ENCODE data around the gene FIS1. TPM values are rescaled to one million over a fixed set of nuclear protein-coding genes. Genes with fewer than 3 reads are reported as not detected.

Gene FIS1
- total and polyA plus RNA-seq, 7 experiments from 2014 or later: 79.8 to 253 (median 108) TPM

DNA sequence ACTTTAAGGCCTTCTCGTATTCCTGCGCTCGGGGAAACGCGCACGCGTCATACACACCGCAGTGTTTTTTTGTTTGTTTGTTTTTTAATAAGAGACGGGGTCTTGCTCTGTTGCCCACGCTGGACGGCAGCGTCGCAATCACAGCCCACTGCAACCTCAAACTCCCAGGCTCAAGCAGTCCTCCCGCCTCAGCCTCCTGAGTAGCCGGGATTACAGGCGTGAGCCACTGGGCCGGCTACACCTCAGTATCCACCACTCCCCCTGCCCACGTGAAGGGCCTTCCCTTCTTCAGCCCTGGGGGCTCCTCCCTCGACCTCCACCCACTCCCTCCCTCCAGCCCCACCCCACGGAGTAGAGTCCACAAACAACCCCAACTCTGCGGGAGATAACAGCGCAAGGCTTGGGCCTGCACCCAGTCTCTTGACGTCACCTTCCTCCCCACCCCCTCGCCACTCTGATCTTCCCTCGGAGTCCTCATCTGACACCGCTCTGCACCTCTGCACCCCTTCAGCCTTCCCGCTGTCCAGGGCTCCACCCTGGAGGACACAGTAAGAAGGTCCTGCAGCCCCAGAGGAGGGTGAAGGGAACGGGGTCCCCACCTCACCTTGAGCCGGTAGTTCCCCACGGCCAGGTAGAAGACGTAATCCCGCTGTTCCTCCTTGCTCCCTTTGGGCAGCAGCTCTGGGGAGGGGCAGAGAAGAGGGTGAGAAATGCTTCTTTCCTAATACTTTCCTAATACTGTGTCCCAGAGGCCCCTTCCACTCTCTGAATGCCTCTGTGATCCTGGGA is 4.5 kb downstream of the FIS1 start:
- no peaks in the 10 kb centered on the region for H3K9me3 ChIP-seq (ENCODE audit: control insufficient read depth in 2 of 3, low read length in 3 of 3)
- H3K27me3 Mint-ChIP-seq: no peaks in the 10 kb centered on the region
- H3K9me3 Mint-ChIP-seq: no peaks in the 10 kb centered on the region
- peaks cover 0 to 51% (median 12%) of the 10 kb centered on the region in 3 experiments for H3K36me3 ChIP-seq (ENCODE audit: control insufficient read depth in 2 of 3, insufficient read depth in 3 of 3, low read length in 3 of 3)
- ChIA-PET CTCF (no interaction called here), POLR2A (interaction anchor here (1.1 kb wide), 1 partner anchor 20 kb away, joined by 4 read pairs; no protein-coding TSS in a partner anchor)
- DNase-seq (no peak), ATAC-seq (no peak)
- intact Hi-C loops (cut with micrococcal nuclease): loop anchor here (5.0 to 10.0 kb wide), 6 partner anchors 366 to 1834 kb away; partner anchors contain the start of genes AGFG2 (in 1 of the 2), AP4M1 (in 1 of the 2), ARMC10 (in 1 of the 2) and FBXL13 (in 1 of the 2)
- H3K4me1 ChIP-seq (ENCODE audit: control insufficient read depth in 2 of 2, insufficient read depth in 2 of 2, low read length in 2 of 2): peaks cover 11 to 12% of the 10 kb centered on the region in 2 donors
- peaks cover 7 to 32% (median 27%) of the 10 kb centered on the region in 7 donors for H3K4me1 Mint-ChIP-seq
- H3K27ac Mint-ChIP-seq: peak overlapping the region in 1 of 9 donors; percentile 46
- H3K36me3 Mint-ChIP-seq: peaks cover 0 to 4% (median 0%) of the 10 kb centered on the region in 5 donors
- peak overlapping the region in 1 of 10 donors; percentile 38 for H3K4me3 Mint-ChIP-seq
- H3K27me3 ChIP-seq (ENCODE audit: control insufficient read depth in 2 of 2, insufficient read depth in 2 of 2, low read length in 2 of 2): no peaks in the 10 kb centered on the region
- no peak overlapping the region for H3K4me3 ChIP-seq (ENCODE audit: low read length)
- no peak overlapping the region for H3K27ac ChIP-seq (ENCODE audit: low read depth, low read length)

DNA sequence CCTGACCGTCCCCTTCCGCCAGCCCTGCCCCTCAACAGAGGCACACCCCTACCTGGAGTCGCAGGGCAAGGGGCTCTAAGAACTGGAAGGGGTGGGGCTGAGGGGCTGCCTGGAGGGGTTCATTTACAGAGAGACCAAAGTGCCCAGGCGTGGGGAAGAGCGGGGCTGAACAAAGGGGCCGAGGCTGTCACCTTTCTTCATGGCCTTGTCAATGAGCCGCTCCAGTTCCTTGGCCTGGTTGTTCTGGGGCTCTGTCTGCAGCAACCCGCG is 5.0 kb downstream of the FIS1 start:
- POLR2A ChIA-PET: no interaction called here
- peak overlapping the region in 1 of 10 donors; percentile 38 for H3K4me3 Mint-ChIP-seq
- no peak overlapping the region for H3K27ac ChIP-seq (ENCODE audit: low read depth, low read length)
- CTCF ChIA-PET: no interaction called here
- no peaks in the 10 kb centered on the region for H3K9me3 Mint-ChIP-seq
- H3K27ac Mint-ChIP-seq: no peak overlapping the region
- no peak overlapping the region for H3K4me3 ChIP-seq (ENCODE audit: low read length)
- H3K4me1 Mint-ChIP-seq: peaks cover 1 to 28% (median 22%) of the 10 kb centered on the region in 7 donors
- H3K27me3 Mint-ChIP-seq: no peaks in the 10 kb centered on the region
- peaks cover 0 to 4% (median 0%) of the 10 kb centered on the region in 5 donors for H3K36me3 Mint-ChIP-seq
- no peaks in the 10 kb centered on the region for H3K9me3 ChIP-seq (ENCODE audit: control insufficient read depth in 2 of 3, low read length in 3 of 3)
- peaks cover 0 to 54% (median 12%) of the 10 kb centered on the region in 3 experiments for H3K36me3 ChIP-seq (ENCODE audit: control insufficient read depth in 2 of 3, insufficient read depth in 3 of 3, low read length in 3 of 3)
- intact Hi-C loops (cut with micrococcal nuclease): loop anchor here (5.0 to 10.0 kb wide), 6 partner anchors 365 to 1835 kb away; partner anchors contain the start of genes AGFG2 (in 1 of the 2), AP4M1 (in 1 of the 2), ARMC10 (in 1 of the 2) and FBXL13 (in 1 of the 2)
- DNase-seq (no peak), ATAC-seq (no peak)
- no peaks in the 10 kb centered on the region for H3K27me3 ChIP-seq (ENCODE audit: control insufficient read depth in 2 of 2, insufficient read depth in 2 of 2, low read length in 2 of 2)
- H3K4me1 ChIP-seq (ENCODE audit: control insufficient read depth in 2 of 2, insufficient read depth in 2 of 2, low read length in 2 of 2): peaks cover 8% of the 10 kb centered on the region in 2 donors

DNA sequence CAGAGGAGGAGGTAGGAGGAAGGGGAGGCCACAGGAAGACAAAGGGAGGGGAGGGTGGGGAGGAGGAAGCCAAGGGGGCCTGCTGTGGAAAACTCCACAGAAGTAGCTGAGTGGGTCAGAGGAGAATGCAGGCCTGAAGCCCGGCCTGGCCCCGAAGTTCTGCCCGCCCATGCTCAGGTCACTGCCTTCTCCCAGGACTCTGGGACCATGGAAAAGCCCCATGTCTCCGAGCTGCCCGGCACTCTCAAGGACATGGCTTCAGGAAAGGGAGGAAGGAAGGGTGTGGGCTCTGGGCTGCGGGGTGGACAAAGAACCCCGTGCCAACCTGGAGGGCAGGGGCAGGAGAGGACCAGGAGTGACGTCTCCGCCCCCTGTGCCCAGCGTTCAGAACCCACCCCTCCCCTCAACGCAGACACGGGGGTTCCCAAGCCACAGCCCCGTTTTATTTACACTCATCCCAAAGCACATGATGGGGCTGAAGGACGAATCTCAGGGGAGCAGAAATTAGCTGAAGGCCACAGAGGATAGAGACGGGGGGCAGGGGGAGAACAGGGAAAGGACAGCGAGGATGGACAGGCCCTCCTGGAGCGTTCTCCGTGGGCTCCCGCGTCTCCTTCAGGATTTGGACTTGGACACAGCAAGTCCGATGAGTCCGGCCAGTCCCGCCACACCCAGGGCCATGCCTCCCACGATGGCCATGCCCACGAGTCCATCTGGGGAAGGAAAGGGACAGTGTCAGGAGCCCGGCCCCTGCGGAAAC is 5.5 kb downstream of the FIS1 start:
- Mint-ChIP-seq H3K4me3 (no peak overlapping the region), H3K4me1 (peaks cover 0 to 28% (median 17%) of the 10 kb centered on the region in 7 donors), H3K27ac (no peak overlapping the region), H3K9me3 (no peaks in the 10 kb centered on the region), H3K36me3 (peaks cover 0 to 4% (median 0%) of the 10 kb centered on the region in 5 donors), H3K27me3 (no peaks in the 10 kb centered on the region)
- no peak overlapping the region for H3K27ac ChIP-seq (ENCODE audit: low read depth, low read length)
- H3K4me3 ChIP-seq (ENCODE audit: low read length): no peak overlapping the region
- intact Hi-C loops (cut with micrococcal nuclease): no loop called here
- peaks cover 8% of the 10 kb centered on the region in 2 donors for H3K4me1 ChIP-seq (ENCODE audit: control insufficient read depth in 2 of 2, insufficient read depth in 2 of 2, low read length in 2 of 2)
- ChIA-PET POLR2A (no interaction called here), CTCF (no interaction called here)
- ATAC-seq (no peak), DNase-seq (no peak)
- peaks cover 0 to 54% (median 12%) of the 10 kb centered on the region in 3 experiments for H3K36me3 ChIP-seq (ENCODE audit: control insufficient read depth in 2 of 3, insufficient read depth in 3 of 3, low read length in 3 of 3)
- H3K27me3 ChIP-seq (ENCODE audit: control insufficient read depth in 2 of 2, insufficient read depth in 2 of 2, low read length in 2 of 2): no peaks in the 10 kb centered on the region
- H3K9me3 ChIP-seq (ENCODE audit: control insufficient read depth in 2 of 3, low read length in 3 of 3): no peaks in the 10 kb centered on the region

DNA sequence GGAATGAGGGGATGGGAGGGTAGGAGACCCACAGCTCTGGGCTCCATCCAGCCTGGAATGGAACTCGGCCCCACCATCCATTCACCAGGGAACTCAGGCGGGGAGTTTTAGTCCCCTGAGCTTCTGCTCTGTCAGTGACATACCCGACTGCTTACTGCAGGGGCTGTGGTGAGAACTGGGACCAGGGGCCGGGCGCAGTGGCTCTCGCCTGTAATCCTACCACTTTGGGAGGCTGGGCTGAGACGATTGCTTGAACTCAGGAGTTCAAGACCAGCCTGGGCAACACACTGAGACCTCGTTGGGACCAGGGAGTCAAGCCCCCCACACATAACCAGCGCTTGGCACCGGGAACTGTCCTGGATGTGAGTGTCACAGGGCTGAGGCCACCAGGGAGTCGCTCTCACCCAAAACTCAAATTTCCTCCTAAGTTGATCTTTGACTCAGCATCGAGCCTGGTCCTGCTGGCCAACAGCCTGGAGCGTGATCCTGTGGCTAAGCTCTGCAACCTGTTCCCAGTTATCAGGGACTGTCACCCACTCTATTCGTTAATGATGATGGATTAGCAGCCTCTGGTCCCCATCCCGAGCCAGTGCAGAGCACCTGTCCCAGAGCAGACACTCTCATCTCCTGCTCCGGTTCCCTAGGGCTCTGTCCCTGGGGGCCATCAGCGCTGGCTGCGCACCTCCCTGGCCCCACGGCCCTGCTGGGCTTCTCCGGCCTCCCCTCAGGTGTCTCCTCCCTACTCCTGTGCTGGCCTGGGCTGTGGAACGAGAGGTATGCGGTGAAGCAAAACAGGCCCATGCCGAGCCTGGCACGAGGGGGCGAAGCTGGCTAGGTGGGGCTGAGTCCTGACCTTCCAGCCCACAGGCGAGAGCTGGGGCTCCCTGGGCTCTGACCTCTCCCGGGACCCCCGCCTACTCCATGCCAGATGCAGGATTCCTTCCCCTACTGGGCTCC is 6.4 kb downstream of the FIS1 start:
- intact Hi-C loops (cut with micrococcal nuclease): no loop called here
- CTCF ChIA-PET: interaction anchor here (0.9 kb wide), 1 partner anchor 8 kb away, joined by 3 read pairs; no protein-coding TSS in a partner anchor
- Histone ChIP-seq H3K36me3 (ENCODE audit: control insufficient read depth in 2 of 3, insufficient read depth in 3 of 3, low read length in 3 of 3) (peaks cover 0 to 53% (median 12%) of the 10 kb centered on the region in 3 experiments), H3K27me3 (ENCODE audit: control insufficient read depth in 2 of 2, insufficient read depth in 2 of 2, low read length in 2 of 2) (no peaks in the 10 kb centered on the region), H3K4me3 (ENCODE audit: low read length) (no peak overlapping the region), H3K4me1 (ENCODE audit: control insufficient read depth in 2 of 2, insufficient read depth in 2 of 2, low read length in 2 of 2) (peaks cover 0 to 2% of the 10 kb centered on the region in 2 donors), H3K27ac (ENCODE audit: low read depth, low read length) (no peak overlapping the region), H3K9me3 (ENCODE audit: control insufficient read depth in 2 of 3, low read length in 3 of 3) (no peaks in the 10 kb centered on the region)
- Mint-ChIP-seq H3K9me3 (no peaks in the 10 kb centered on the region), H3K4me3 (no peak overlapping the region), H3K4me1 (peaks cover 0 to 21% (median 8%) of the 10 kb centered on the region in 7 donors), H3K27ac (peak overlapping the region in 1 of 9 donors; percentile 42), H3K27me3 (no peaks in the 10 kb centered on the region), H3K36me3 (peaks cover 0 to 4% (median 0%) of the 10 kb centered on the region in 5 donors)
- POLR2A ChIA-PET: no interaction called here
- ATAC-seq: no peak
- DNase-seq: no peak

DNA sequence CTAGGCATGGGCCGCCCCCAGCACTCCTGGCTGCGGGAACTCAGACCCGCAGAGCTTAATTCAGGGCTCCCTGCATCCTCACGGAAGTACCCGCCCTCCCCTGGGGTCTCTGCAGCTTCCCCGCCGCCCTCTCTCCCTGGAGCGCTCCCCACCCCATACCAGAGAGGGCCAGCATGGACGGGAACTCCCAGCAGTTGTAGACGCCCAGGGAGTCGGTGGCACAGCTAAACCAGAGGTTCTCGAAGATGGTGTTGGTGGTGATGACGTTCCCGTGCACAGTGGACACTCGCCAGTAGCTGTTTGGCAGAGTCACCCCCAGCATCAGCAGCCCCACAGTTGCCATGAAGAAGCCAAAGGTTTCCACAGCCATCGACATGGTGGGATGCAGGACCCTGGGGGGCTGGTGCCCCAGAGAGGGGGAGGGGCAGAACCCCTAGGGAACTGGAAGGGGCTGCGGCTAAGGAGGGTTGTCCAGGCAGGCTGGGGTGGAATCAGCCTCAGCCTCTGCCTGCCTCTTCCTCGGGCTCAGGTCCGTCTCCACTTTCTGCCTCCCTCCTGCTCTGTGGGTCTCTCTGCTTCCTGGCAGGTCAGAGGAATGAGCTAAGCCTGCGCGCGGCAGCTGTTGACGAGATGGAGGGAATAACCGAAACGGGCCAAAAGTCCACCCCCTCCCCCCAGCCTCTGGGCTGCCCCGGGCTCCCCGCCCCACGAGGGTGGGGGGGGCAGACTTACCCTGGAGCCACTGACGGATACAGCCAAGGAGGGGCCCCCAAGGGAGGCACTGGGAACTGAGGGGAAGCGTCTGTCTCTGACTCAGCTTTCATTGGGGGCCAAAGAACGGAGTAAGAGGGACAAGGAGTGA is 7.4 kb downstream of the FIS1 start, which contains the start of gene CLDN15:
Gene CLDN15, minus strand, starts transcription at position 597 of the 862 bp plus-strand sequence. Its CDS starts 221 bp downstream, at position 376.
- no peak within 1 kb of the TSS for H3K4me3 Mint-ChIP-seq
- CTCF ChIA-PET: interaction anchor here (0.9 kb wide), 1 partner anchor 9 kb away, joined by 3 read pairs; no protein-coding TSS in a partner anchor

More for the DNA sequence above, 7.4 kb downstream of the FIS1 start, which contains the start of gene CLDN15:
- Mint-ChIP-seq H3K9me3 (no peaks in the 10 kb centered on the region), H3K27ac (peak within 1 kb of the TSS in 2 of 9 donors; percentile 42 to 63), H3K27me3 (no peaks in the 10 kb centered on the region), H3K4me1 (peaks cover 0 to 14% (median 0%) of the 10 kb centered on the region in 7 donors), H3K36me3 (peaks cover 0 to 4% (median 0%) of the 10 kb centered on the region in 5 donors)
- no peak within 1 kb of the TSS for H3K27ac ChIP-seq (ENCODE audit: low read depth, low read length)
- peaks cover 0 to 53% (median 12%) of the 10 kb centered on the region in 3 experiments for H3K36me3 ChIP-seq (ENCODE audit: control insufficient read depth in 2 of 3, insufficient read depth in 3 of 3, low read length in 3 of 3)
- no peaks in the 10 kb centered on the region for H3K9me3 ChIP-seq (ENCODE audit: control insufficient read depth in 2 of 3, low read length in 3 of 3)
- POLR2A ChIA-PET: no interaction called here
- DNase-seq (no peak), ATAC-seq (no peak)
- no peak within 1 kb of the TSS for H3K4me3 ChIP-seq (ENCODE audit: low read length)
- intact Hi-C loops (cut with micrococcal nuclease): no loop called here
- no peaks in the 10 kb centered on the region for H3K27me3 ChIP-seq (ENCODE audit: control insufficient read depth in 2 of 2, insufficient read depth in 2 of 2, low read length in 2 of 2)
- H3K4me1 ChIP-seq (ENCODE audit: control insufficient read depth in 2 of 2, insufficient read depth in 2 of 2, low read length in 2 of 2): no peaks in the 10 kb centered on the region
